ENCODE measurements around the gene MTRR. TPM values are rescaled to one million over a fixed set of nuclear protein-coding genes. Genes with fewer than 3 reads are reported as not detected.

Gene MTRR
- total and polyA plus RNA-seq, 7 donors, result 13.8 to 50.4 (median 44.4) TPM

GRCh38 chr5:7827610-7828009 is 41.3 kb upstream of the MTRR start:
- intact Hi-C loops (cut with DNase I), result no loop called here
- WGBS, 2 donors, result 81 to 83% methylated on average over 6 of the region's 6 CpGs
- DNase-seq, result no peak

DNA sequence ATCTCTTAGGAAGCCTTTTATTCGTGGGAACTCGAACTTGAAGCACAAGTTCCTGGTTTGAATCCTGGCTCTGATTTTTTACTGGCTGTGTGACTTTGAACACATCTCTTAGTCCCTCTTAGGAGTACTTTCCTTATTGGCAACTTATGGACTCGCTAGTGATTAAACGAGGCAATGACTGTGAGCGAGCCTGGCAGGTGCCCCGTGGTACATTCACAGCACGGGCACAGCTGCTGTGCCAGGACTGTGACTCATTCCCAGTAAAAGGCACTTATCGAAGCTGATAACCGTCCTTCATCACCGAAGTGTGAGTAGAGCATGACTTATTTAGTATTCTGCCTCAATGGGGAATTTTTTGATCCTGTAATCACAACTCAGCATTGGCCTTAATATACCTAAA is 40.7 kb upstream of the MTRR start:
- no peak for DNase-seq
- peaks cover 0 to 5% (median 0%) of the 10 kb centered on the region in 4 donors for H3K36me3 ChIP-seq
- H3K27ac ChIP-seq, result no peak overlapping the region
- no peak for TF ChIP-seq POLR2AphosphoS5 (IDR thresholded peaks at IDR 0.05)
- no peak for TF ChIP-seq POLR2A (IDR thresholded peaks at IDR 0.05)
- no peak for TF ChIP-seq EP300 (IDR thresholded peaks at IDR 0.05)
- TF ChIP-seq CTCF (IDR thresholded peaks at IDR 0.05), result no peak
- no peak overlapping the region for H3K4me3 ChIP-seq
- no peaks in the 10 kb centered on the region for H3K27me3 ChIP-seq
- no peaks in the 10 kb centered on the region for H3K9me3 ChIP-seq
- H3K4me1 ChIP-seq, result no peaks in the 10 kb centered on the region
- 31 to 77% methylated on average over 10 of the region's 10 CpGs for WGBS, 2 donors
- intact Hi-C loops (cut with DNase I), result no loop called here

More at GRCh38 chr5:7827610-7828009, 41.3 kb upstream of the MTRR start:
- H3K36me3 ChIP-seq, result peaks cover 0 to 5% (median 0%) of the 10 kb centered on the region in 4 donors
- no peak overlapping the region for H3K27ac ChIP-seq
- H3K9me3 ChIP-seq, result no peaks in the 10 kb centered on the region
- TF ChIP-seq EP300 (IDR thresholded peaks at IDR 0.05) (no peak), POLR2AphosphoS5 (IDR thresholded peaks at IDR 0.05) (no peak), POLR2A (IDR thresholded peaks at IDR 0.05) (no peak), CTCF (IDR thresholded peaks at IDR 0.05) (no peak)
- no peaks in the 10 kb centered on the region for H3K27me3 ChIP-seq
- no peaks in the 10 kb centered on the region for H3K4me1 ChIP-seq
- H3K4me3 ChIP-seq, result no peak overlapping the region

- H3K27ac ChIP-seq, result no peak overlapping the region
- H3K27me3 ChIP-seq, result no peaks in the 10 kb centered on the region
- TF ChIP-seq POLR2A (IDR thresholded peaks at IDR 0.05) (no peak), EP300 (IDR thresholded peaks at IDR 0.05) (no peak), CTCF (IDR thresholded peaks at IDR 0.05) (no peak), POLR2AphosphoS5 (IDR thresholded peaks at IDR 0.05) (no peak)
- DNase-seq, result no peak
- H3K4me1 ChIP-seq, result no peaks in the 10 kb centered on the region
- H3K4me3 ChIP-seq, result no peak overlapping the region
- no peaks in the 10 kb centered on the region for H3K36me3 ChIP-seq
- 84 to 86% methylated on average over 4 of the region's 4 CpGs for WGBS, 2 donors
- no peaks in the 10 kb centered on the region for H3K9me3 ChIP-seq
- intact Hi-C loops (cut with DNase I), result no loop called here
Observed at GRCh38 chr5:7834982-7835381, 34.0 kb upstream of the MTRR start.

- H3K4me1 ChIP-seq, result no peaks in the 10 kb centered on the region
- H3K27ac ChIP-seq, result no peak overlapping the region
- WGBS, 2 donors, result 37 to 65% methylated on average over 3 of the region's 3 CpGs
- intact Hi-C loops (cut with DNase I), result no loop called here
- H3K9me3 ChIP-seq, result no peaks in the 10 kb centered on the region
- no peak for TF ChIP-seq EP300 (IDR thresholded peaks at IDR 0.05)
- no peak for TF ChIP-seq POLR2A (IDR thresholded peaks at IDR 0.05)
- no peak for TF ChIP-seq POLR2AphosphoS5 (IDR thresholded peaks at IDR 0.05)
- no peak for TF ChIP-seq CTCF (IDR thresholded peaks at IDR 0.05)
- H3K36me3 ChIP-seq, result no peaks in the 10 kb centered on the region
- no peaks in the 10 kb centered on the region for H3K27me3 ChIP-seq
- no peak for DNase-seq
- H3K4me3 ChIP-seq, result no peak overlapping the region
Observed at GRCh38 chr5:7837403-7837802, 31.5 kb upstream of the MTRR start.

GRCh38 chr5:7842531-7842930 is 26.4 kb upstream of the MTRR start:
- whole genome bisulfite sequencing, 2 donors, result 50 to 73% methylated on average over 2 of the region's 2 CpGs
- H3K4me1 ChIP-seq, result no peaks in the 10 kb centered on the region
- TF ChIP-seq POLR2AphosphoS5 (IDR thresholded peaks at IDR 0.05), result no peak
- TF ChIP-seq POLR2A (IDR thresholded peaks at IDR 0.05), result no peak
- TF ChIP-seq CTCF (IDR thresholded peaks at IDR 0.05), result no peak
- no peak for TF ChIP-seq EP300 (IDR thresholded peaks at IDR 0.05)
- H3K9me3 ChIP-seq, result no peaks in the 10 kb centered on the region
- H3K27me3 ChIP-seq, result peaks cover 0 to 5% (median 0%) of the 10 kb centered on the region in 3 donors
- intact Hi-C loops (cut with DNase I), result no loop called here
- DNase-seq, result no peak
- H3K36me3 ChIP-seq, result no peaks in the 10 kb centered on the region
- H3K27ac ChIP-seq, result no peak overlapping the region
- no peak overlapping the region for H3K4me3 ChIP-seq

All from sigmoid colon (tissue), 7 donors.